HG02938 (cell line): ENCODE data around the gene ADRA1B.

Source experiments
- ATAC-seq: cut with Tn5 transposase; IDR thresholded peaks from one replicate; pipeline ENCODE4 v1.9.1; 2021; ENCODE audit warnings: mild to moderate bottlenecking, moderate library complexity; ENCODE audit not compliant: unreplicated experiment

Gene ADRA1B

DNA sequence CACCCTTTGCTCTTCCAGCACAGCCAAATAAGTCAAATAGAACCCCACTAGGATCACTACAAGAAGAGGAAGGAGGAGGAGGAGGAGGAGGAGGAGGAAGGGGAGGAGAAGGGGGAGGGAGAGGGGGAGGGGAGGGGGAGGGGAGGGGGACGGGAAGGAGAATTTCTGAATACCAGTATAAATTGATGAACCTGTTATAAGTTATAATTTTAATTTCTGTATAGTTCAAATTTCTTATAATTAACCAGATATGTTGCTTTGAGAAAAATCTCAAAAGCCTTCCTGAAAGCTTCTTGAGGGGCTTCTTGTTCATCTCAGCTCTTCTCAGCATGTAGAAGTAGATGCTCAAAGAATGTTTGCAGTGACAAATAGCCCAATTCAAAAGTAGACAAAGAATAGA is 15.0 kb upstream of the ADRA1B start:
- ATAC-seq, result no peak

DNA sequence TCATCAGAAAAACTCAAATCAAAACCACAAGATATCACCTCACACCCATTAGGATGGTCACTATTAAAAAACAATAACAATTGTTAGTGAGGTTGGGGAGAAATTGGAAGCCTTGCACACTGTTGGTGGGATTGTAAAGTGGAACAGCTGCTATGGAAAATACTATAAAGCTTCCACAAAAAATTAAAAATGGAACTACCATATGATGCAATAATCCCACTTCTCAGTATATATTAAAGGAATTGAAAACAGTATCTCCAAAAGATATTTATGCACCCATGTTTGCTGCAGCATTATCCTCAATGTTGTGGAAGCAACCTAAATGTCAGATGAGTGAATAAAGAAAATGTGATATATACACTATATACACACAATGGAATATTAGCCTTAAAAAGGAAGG is 14.5 kb upstream of the ADRA1B start:
- ATAC-seq, result no peak

DNA sequence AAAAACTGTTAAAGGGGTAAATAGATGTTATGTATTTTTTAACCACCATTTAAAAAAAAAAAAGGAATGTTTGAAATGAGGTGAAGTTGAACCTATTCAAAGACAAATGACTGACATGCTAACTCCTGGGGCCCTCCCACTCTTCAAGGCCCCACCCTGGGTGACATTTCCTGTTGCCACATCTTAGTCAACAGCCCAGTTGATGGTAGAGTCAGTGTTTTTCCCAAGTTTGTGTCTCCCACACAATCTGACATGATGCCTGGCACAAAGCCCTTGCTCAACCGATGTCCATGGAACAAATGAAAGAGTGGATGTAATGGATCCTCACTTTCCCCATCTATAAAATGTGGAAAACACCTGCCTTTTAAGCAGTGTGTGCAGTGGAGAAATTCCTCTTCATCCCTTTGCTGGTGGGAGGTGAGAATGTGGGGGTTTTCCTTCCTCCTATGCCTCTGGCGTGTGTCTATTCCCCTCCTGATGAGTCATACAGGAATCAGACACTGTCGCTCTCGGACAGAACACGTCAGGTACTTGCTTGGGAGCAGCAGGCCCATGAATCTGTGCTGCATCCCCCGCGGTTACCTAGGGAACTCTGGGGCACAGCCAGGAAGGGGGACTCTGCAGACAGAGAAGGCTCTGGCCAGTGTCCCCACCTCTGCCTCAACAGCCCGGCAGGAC is 13.7 kb upstream of the ADRA1B start:
- ATAC-seq, result no peak

DNA sequence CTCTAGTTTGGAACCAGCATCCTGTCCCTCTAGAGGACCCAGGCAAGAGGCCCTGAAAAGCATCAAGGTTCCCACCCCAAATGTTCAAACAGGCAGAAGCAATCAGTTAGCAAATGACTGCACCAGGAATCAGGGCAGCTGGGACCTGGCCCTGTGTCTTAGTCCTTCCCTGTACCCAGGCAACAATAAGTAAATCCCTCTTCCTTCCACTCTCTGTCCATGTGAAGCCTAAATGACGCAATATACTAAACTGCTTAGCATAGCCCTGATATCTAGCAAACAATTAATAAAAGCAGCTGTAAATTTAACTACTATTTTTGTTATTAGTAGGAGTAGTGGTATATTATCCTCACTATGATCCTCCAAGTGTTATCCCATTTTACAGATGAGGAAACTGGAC is 13.2 kb upstream of the ADRA1B start:
- no peak for ATAC-seq

DNA sequence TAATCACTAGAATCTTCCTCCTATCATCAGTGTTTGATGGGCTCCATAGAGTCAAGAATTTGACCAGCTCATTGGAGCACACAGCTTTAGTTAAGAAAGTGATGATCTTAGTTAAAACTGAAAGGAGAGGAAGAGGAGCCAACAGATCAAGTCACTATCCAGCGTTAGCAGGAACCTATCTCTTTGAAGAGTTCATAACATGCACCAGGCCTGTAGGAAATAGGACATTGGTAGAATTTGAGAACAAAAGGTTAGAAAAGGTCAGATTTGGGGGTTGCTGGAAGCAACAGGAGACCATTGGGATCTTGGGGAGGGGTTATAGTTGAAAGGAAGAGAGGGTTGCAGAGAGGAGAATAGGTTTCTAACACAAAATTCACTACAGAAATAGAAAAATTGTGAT is 11.4 kb upstream of the ADRA1B start:
- ATAC-seq, result no peak

DNA sequence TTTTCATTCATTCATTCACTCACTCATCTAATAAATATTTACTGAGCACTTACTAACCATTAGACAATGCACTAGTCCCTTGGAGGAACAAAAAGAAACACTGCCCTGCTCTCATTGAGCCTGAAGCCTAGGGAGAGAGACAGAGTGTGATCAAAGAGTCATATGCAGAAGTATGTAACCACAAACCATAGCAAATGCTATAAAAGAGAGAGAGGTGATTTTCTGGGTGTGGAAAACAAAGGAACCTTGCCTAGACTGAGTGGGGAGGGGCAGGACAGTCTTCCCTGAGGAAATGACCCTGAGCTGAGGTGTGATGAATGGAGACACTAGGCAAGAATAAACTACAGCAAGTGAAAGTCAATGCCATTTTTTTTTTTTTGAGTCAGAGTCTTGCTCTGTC is 10.8 kb upstream of the ADRA1B start:
- ATAC-seq, result no peak

DNA sequence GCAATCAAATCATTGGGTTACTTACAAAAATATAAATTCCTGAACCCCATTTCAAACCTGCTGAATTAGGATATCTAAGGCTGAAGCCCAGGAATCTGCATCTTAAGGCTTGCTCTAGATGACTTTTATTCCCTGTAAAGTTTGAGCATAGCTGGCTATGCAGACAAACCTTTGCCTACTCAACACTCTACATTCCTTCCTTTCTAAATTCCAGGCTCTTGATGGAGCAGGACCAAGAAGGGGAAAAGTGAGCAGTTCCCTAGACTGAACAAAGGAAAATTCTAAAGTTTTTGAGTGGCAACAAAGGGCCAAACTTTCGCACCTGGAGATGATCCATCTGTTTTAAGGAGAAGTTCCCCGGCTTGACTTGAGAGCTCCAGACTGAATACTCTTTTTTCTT is 9.8 kb upstream of the ADRA1B start:
- no peak for ATAC-seq

DNA sequence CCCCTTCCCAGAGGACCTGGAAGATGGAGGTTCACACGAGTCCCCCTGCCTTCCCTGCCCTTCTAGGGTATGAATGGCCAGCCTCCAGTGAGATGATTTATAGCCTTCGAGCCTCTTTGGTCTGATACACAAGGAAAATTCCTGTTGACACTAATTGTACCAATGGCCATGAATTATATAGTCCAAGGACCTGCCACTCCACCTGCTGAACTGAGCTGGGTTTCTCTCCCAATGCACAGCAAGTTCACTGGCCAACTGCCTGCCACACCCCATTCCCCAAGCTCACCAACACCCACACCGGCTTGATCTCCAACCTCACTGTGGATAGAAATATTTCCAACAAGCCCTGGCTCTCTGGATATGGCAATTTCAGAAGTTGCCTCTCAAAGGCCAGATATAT is 9.3 kb upstream of the ADRA1B start:
- no peak for ATAC-seq

DNA sequence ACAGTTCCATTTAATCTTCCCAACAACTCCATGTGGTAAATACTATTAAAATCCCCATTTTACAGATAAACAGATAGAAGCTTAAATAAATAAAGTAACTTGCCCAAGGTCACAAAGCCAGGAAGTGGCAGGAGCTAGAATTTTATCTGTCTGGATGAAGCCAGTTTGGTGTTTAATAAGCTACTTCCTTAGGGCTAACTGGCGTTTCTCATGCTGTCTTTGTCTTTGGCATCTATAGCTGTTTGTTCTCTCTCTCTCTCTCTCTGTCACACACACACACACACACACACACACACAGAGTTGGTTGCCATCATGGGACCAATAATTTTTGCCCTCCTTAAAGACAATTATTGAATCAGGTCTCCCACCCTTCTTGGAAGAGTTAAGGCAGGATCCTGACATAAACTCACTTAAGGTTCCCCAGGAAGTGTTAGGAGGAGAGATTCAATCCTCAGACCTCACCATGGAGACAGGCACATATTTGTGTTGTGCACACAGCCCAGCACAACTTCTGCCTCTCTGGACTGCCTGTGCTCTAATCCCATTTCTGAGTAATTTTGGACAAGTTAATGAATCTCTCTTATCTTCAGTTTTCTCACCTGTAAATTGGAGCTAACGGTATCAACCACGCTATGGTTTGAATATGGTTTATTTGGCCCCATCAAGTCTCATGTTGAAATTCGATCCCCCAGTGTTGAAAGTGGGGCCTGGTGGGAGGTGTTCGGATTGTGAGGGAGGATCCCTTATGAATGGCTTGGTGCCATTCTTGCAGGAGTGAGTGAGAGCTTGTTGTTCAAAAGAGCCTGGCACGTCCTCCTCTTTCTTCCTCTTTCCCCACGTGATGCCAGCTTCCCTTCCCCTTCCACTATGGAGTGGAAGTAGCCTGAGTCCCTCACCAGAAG is 8.3 kb upstream of the ADRA1B start:
- ATAC-seq, result no peak

DNA sequence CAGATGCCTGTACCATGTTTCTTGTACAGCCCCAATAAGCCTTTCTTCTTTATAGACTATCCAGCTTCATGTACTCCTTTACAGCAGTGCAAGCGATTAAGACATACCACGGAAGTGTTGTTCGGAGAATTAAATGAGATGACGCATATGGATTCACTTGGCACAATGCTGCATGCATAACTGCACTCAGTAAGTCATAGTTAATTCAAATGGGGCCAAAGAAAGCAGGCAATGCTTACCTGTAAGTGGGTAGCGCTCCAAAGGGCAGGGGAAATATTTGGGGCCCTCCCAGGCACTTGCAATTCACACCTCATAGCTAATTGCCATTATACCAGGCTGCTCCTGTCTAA is 7.7 kb upstream of the ADRA1B start:
- ATAC-seq, result no peak

DNA sequence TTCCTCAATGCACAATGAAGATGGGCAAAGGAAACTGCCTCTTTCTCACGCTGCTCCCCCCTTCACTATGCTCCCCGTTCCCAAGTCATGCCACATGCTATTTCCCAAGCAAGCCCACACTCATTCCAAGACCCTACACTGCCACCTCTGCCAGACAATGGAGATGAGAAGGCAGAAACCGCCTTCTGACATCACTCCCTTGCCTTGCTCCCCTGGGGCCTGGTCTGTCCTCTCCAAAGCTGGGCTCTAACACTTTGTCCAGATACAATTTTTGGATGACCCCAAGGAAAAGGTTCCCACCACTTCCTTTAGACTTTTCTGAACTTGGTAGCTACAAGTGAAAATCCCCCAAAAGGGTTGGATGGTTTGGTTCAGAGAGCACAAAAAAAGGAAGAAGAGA is 7.2 kb upstream of the ADRA1B start:
- no peak for ATAC-seq

DNA sequence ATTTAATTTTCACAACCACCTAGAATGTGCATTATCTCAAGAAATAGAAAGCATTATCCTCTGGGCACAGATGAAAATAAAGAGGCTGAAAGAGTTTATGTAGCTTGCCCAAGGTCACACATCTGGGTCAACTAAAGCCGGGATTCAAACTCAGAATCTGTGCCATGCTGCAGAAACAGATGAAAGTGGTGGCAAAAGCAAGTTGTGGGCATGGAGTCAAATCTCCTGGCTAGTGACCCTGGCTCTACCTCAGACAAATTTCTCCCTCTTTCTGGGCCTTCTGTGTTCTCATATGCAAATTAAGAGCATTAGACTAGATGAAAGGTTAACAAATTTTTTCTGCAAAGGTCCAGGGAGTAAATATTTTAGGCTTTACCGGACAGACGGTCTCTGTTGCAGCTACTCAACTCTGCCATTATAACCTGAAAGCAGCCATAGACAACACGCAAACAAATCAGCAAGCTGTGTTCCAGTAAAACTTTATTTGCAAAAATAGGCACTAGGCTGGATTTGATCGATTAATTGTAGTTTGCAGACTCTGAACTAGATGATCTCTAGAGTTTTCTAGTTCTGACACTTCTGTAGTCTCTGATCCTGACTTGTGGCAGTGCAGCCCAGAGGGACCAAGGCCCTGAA is 6.0 kb upstream of the ADRA1B start:
- ATAC-seq, result no peak

DNA sequence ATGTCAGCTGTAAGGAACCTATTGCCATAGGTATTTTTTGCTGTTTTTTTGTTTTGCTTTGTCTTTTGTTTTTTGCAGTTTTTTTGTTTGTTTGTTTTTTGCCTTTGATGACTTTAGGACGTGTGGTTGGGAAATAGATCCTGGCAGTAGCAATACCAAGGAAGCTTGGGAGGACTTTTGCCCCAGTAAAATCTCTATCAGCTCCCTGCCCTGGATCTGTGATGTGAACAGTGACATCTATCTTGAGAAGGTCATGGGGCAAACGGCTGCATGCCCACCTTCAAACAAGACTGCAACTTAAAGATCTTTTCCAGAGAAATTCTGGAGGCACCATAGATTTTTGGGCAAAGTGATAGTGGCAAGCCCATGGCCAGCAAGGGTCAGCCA is 5.4 kb upstream of the ADRA1B start:
- no peak for ATAC-seq

DNA sequence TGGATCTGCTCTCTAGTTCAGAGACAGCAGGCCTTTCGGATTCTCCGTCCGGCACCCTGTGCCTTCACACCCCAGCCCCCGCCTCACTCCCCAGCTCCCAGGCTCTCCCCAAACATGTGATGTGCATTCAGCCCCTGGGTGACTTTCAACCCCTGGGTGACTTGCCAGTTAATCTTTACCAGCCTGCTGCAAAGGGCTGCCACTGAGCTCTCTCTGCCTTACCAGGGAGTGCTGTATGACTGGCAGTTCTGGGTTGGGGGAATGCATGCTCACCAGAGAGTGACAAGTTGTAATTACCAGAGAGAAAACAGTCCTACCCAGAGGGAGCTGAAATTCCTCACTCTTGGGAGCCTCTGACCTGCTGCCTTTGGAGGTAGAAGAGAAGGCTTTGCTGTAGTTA is 4.9 kb upstream of the ADRA1B start:
- no peak for ATAC-seq

DNA sequence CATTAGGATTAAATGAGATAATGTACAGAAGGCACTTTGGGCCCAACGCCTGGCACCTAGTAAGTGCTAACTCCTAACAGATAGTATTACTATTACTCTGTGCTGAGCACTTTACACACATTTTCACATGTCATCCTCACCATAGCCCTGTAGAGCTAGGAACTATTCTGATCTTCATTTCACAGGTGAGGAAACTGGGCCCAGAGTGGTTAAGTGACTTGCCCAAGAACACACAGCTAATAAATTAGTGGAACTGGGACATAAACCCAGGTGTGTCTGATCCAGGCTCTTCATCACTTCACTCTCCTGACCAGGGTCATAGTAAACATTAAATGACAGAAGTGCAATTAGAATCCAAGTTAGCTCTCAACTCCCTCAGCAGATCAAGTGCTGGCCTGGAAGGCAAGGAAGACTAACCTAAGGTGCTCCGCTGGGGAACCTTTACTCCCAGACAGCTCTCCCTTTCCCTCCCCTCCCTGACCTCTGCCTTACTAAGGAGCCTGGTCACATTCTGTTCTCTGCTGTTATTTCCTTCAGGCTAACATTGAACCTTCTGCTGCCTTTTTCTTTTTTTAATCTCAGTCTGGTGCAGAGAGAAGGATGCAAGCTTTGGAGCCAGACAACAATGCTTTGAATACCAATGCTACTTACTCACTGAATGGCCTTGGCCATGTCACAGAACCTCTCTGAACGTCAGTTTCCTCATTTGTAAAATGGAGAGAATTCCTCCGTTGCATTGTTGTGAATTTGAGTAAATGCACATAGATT is 4.1 kb upstream of the ADRA1B start:
- ATAC-seq, result no peak

DNA sequence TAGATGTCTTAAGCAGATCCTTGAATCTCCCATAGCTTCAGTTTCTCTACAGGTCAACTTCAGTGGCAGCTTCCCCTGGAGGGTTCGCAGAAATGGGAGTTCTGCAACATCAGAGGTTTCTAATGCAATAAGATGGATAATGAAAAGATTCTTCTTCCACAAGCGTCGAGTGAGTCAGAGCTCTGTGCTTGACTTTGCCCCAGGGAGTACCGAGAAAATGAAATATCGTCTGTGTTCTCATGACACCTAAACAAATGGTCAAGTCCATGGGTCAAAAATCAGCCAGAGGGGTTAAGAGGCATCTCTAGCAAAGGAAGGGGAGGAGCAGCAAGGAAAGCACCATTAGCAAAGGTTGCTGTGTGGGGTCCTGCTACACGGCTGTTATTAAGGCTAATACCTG is 3.2 kb upstream of the ADRA1B start:
- no peak for ATAC-seq

DNA sequence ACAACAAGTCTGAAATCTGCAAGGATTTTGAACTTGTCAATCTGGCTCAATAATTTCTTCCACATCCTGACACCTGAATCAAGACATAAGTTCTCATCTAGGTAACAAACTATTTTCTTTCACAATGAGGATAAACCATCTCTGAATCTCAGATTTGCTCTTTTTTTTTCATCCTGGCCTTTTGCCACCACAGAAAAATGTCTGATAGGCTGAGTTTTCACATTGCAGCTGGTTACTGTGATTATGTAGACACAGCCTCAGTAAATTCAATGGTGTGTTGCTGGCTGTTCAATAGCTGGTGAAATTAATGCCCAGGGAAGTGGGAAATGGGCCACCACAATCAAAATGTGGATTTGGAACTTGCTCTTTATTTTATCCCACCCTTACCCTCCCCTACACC is 2.8 kb upstream of the ADRA1B start:
- no peak for ATAC-seq

DNA sequence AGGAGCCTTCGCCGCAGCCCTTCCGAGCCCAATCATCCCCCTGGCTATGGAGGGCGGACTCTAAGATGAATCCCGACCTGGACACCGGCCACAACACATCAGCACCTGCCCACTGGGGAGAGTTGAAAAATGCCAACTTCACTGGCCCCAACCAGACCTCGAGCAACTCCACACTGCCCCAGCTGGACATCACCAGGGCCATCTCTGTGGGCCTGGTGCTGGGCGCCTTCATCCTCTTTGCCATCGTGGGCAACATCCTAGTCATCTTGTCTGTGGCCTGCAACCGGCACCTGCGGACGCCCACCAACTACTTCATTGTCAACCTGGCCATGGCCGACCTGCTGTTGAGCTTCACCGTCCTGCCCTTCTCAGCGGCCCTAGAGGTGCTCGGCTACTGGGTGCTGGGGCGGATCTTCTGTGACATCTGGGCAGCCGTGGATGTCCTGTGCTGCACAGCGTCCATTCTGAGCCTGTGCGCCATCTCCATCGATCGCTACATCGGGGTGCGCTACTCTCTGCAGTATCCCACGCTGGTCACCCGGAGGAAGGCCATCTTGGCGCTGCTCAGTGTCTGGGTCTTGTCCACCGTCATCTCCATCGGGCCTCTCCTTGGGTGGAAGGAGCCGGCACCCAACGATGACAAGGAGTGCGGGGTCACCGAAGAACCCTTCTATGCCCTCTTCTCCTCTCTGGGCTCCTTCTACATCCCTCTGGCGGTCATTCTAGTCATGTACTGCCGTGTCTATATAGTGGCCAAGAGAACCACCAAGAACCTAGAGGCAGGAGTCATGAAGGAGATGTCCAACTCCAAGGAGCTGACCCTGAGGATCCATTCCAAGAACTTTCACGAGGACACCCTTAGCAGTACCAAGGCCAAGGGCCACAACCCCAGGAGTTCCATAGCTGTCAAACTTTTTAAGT is 819 bp downstream of the ADRA1B start:
- no peak for ATAC-seq

DNA sequence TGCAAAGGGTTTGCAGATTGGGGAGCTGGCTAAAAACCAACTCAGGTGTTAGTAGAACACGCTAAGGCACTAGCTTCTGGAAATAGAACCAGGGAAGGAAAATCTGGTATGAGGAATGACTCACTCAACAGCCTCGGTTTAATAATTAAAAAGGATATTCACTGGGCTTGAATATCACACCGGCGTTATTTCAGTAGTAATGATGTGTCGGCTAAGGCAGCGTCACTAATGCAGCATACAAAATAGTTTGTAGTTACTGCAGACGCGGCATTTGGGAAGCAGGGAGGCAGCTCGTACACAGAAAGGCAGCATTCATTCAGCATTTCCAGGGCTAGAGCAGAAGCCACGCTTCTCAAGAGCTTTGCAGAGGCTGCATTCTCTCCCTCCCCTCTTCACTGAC is 1.7 kb downstream of the ADRA1B start:
- no peak for ATAC-seq

DNA sequence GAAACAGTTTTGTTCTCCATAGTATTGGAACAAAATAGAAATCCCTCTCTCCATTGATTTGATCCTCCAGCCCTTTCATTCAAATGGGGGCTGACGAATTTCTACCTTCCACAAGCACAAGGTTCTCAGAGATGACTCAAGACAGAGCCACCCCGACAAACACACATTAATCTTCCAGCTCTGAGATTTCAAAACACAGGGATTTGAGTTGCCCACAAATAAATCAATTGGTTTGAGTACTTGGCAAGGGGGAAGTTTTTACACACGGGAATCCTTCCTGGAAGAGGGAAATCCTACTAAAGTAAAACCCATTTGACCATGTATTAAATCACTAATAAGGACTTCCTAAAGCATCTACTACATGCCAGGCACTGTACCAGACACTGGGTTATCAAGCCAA is 5.4 kb downstream of the ADRA1B start:
- ATAC-seq, result no peak
